ENCODE data around the gene THEM4.
"Not testable (repeated sequence)": the region's sequence is repeated elsewhere in the genome, so short reads cannot be mapped to it uniquely, and the experiment has no call there.

Gene THEM4

DNA sequence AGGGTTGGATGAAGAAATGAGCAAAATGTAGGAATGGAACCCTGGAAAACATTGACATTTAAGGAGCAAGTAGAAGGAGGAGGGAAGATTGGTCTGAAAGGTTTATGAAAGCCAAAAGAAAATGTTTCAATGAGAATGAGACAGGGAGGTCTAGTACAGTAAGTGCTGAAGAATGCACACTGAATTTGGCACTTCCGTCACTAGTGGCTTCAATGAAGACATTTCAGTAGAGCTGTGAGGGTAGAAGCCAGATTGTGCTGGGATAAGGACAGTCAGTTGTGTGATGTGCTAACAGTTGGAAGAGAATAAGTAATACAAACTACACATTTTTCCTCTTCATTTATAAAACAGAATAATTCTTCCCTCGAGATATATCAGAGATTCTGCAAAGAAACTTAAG lies 17.1 kb downstream of the THEM4 start:
- no peak for DNase-seq

DNA sequence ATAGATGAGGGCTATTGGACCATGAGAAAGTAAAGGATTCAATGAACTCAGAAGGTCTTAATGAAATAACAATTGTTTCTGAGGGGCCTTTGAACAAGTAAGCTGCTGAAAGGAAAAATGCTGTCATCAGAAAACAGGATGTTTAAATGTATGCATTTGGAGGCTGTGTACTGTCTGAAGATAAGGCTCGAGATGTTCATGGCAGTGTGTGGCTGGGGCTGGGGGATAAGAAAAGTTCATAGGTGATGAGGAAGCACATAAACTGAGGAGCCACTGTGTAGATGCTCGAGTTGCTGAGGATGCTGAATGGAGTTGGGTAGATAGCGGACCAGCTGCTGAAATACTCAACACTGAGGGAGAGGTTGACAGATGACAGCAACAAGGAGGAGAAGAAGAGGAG lies 17.8 kb downstream of the THEM4 start:
- DNase-seq: no peak

DNA sequence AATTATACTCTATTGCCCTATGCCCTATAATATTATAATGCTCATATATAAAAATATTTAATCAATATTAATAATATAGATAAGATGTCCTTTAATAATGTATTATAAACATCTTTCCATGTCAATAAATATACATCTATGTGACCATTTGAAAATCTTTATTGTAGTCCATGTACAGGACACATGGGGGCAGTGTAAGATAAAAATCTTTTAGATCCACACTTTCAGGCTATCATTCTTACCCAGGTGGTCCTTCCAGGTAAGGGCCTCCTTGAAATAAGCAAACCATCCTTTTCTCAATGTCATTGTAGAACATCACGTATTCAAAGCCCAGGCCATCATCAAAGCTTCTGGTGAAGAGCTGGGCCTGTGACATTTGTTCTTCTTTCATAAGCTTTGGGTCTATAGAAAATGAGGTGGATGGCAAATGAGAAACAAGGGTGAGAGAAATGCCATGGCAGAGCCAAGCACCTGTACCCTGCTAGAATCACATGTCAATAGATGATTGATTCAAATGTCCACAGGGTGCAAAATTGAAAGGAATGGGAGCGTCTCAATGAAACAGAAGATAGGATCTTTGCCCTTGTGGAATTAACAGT lies 20.2 kb downstream of the THEM4 start:
- DNase-seq: no peak

- no peak for DNase-seq
Measured at GRCh38 chr1:151887028-151887427, 22.3 kb downstream of the THEM4 start.

- DNase-seq: no peak
Measured at GRCh38 chr1:151885479-151885878, 23.8 kb downstream of the THEM4 start.

DNA sequence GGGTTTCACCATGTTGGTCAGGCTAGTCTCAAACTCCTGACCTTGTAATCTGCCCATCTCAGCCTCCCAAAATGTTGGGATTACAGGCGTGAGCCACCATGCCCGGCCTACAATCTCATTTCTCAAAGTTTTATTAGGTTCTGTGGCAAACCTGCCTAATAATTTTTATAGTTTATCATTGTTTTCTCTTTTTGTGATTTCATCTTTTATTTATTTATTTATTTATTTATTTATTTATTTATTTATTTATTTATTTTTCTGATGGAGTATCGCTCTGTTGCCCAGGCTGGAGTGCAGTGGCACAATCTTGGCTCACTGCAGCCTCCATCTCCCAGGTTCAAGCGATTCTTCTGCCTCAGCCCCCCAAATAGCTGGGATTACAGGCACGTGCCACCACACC lies 24.4 kb downstream of the THEM4 start:
- not testable (repeated sequence) for DNase-seq

DNA sequence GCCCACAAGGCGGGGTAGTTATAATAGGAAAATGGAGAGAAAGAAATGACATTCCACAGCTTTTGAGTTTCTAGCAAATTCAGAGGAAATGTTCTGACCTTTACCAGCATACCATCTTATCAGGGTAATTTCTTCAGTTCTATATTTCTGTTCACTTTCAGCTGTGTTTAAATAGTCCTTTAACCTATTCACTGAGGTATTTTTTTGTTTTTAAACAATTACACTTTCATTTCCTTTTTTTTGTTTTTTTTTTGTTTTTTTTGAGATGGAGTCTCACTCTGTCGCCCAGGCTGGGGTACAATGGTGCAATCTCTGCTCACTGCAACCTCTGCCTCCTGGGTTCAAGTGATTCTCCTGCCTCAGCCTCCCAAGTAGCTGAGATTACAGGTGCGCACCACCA lies 24.9 kb downstream of the THEM4 start:
- DNase-seq: not testable (repeated sequence)

DNA sequence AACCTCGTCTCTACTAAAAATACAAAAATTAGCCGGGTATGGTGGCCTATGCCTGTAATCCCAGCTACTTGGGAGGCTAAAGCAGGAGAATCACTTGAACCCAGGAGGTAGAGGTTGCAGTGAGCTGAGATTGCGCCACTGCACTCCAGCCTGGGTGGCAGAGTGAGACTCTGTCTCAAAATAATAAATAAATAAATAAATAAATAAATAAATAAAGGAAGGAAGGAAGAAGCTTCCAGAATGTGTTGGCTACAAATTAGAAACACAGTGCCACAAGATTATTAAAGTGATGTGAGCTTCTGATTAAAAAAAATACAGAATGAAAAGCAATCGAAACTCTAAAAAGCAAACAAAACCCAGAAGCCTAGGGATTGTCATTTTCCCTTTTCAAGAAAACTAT lies 25.4 kb downstream of the THEM4 start:
- not testable (repeated sequence) for DNase-seq

DNA sequence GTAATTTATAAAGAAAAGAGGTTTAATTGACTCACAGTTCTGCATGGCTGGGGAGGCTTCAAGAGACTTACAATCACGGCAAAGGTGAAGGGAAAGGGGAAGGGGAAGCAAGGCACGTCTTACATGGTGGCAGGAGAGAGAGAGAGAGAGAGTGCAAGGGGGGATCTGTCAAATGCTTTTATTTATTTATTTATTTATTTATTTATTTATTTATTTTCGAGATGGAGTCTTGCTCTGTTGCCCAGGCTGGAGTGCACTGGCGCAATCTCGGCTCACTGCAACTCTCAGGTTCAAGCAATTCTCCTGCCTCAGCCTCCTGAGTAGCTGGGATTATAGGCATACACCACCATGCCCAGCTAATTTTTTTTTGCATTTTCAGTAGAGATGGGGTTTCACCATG lies 26.4 kb downstream of the THEM4 start:
- not testable (repeated sequence) for DNase-seq

DNA sequence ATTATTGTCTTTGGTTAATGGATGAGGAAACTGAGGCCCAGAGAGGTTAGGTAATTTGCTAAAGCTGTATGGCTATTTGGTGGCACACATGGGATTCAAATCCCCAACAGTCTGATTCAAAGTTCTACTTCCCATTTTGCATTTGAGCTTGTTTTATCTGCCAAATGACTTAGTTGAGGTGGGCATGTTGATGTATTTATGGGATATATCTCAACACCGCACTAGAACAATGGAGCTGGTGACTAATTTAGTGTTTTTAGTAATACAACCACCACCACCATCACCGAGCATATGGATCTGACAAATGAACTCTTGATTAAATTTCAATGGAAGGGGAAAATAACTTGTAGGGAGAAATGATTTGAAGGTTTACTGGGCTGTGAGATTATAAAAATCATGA lies 26.8 kb downstream of the THEM4 start:
- no peak for DNase-seq

- no peak for DNase-seq
Measured at GRCh38 chr1:151881479-151881878, 27.8 kb downstream of the THEM4 start.

GRCh38 chr1:151875419-151876097 lies 33.8 kb downstream of the THEM4 start:
- DNase-seq: no peak

DNA sequence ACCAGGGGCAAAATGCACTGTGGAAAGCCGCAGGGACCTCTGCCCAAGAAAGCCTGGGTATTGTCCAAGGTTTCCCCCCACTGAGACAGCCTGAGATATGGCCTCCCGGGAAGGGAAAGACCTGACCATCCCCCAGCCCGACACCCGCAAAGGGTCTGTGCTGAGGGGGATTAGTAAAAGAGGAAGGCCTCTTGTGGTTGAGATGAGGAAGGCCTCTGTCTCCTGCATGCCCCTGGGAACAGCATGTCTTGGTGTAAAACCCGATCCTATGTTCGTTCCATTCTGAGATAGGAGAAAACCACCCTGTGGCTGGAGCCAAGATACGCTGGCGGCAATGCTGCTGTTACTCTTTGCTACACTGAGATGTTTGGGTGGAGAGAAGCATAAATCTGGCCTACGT lies 36.5 kb downstream of the THEM4 start:
- not testable (repeated sequence) for DNase-seq

GRCh38 chr1:151871284-151872030 lies 37.9 kb downstream of the THEM4 start:
- DNase-seq: no peak

GRCh38 chr1:151868486-151868885 lies 40.8 kb downstream of the THEM4 start:
- no peak for DNase-seq

DNA sequence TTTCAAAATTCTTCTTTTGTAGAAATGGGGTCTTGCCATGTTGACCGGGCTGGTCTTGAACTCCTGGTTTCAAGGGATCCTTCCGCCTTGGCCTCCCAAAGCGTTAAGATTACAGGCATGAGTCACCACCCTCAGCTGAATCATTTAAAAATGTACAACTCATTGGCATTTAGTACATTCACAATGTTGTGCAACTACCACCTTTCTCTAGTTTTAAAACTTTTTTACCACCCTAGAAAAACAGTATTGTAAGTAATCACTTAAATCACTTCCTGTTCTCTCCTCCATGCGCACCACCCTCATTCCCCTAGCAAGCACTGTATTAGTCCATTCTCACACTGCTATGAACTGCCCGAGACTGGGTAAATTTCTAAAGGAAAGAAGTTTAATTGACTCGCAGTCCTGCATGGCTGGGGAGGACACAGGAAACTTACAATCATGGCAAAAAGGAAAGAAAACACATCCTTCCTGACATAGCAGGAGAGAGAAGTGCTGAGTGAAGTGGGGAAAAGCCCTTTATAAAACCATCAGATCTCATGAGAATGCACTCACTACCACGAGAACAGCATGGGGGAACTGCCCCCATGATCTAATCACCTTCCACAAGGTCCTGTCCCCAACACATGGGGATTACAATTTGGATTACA lies 41.4 kb downstream of the THEM4 start:
- DNase-seq: no peak

DNA sequence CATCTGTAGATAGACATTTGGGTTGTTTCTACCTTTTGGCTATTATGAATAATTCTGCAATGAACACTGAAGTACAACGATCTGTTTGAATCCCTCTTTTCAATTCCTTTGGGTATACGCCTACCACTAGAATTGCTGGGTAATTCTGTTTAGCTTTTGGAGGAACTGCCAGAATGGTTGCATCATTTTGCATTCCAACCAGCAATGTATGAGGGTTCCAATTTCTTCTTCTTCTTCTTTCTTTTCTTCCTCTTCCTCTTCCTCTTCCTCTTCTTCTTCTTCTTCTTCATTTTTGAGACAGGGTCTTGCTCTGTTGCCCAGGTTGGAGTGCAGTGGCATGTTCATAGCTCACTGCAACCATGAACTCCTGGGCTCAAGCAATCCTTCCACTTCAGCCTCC lies 42.0 kb downstream of the THEM4 start:
- no peak for DNase-seq

DNA sequence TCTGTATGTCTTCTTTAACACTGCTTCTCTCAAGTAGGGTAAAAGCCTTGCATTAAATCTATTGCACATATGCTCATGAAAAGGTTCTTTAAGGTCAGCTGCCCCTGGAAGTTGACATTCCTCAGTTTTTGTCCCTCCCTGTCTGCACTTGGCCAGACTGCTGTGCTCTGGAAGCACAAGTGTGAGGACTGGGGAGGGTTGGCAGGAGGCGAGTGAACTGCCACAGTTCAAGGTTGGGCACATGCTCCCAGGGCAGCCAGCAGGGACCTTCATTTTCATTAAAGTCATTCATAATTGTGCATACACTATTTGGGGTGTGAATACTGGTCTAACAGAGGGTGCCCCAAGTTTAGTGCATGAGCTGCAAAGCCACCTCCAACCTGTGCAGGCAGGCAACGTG lies 44.9 kb downstream of the THEM4 start:
- no peak for DNase-seq

- no peak for DNase-seq
Measured at GRCh38 chr1:151862604-151863003, 46.7 kb downstream of the THEM4 start.

DNA sequence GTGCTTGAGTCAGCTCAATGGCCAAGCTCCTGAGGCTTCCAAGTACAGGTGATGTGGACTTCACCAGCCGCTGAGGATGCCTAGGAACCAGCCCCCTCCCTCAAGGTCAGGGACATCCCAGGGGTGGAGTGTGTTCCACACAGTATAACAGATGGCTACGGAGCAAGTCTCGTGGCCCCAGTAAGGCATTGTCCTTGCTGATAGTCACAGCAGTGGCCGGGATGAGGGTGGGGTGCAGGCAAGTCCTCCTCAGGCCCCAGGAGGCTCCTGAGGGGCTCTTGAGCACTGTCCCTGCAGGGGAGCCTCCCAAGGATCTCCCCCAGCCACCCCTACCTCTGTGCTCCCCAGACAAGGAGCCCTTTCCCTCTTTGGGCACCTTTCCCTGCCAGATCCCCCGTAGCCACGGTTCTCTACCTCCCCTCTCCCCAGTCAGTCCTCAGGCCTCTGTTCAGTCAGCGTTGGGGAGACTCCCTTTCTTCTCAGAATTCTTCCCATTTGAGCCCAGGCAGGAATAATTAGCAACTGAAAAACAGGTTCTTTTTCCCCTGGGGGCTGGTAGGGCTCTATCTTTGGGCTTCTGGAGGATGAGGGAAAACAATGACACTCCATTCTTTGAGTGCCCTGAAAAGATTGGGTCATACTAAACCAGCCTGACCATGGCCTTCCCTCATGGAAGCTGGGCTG lies 48.7 kb downstream of the THEM4 start:
- DNase-seq: no peak

DNA sequence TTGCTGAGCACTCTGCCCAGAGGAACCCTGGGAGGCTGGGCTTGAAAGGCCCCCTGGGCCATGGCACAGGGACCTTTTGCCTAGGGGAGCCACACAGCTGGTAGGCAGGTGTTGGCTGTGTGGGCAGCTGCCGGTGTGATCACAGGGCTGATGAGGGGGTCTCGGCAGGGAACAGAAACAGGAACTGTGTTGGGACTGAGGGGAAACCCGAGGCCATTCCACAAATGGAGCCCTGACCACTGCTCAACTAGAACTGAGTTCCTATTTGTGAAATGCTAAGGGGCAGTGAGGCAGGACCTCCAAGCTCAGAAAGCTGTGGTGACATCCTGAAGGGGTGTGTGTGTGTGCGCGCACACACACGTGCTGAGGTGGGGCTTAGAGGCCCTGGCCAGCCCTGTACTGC lies 49.4 kb downstream of the THEM4 start:
- no peak for DNase-seq

- DNase-seq: no peak
Measured at GRCh38 chr1:151858886-151859665, 50.2 kb downstream of the THEM4 start.
